Activated CD4-positive, alpha-beta T cell treated with anti-CD3 and anti-CD28 coated beads for 48 hours (primary cell): Measurements from ENCODE around the gene FOS.
"Not testable (repeated sequence)": the region's sequence is repeated elsewhere in the genome, so short reads cannot be mapped to it uniquely, and the experiment has no call there.

Source experiments
- DNase-seq: peaks from one replicate; pipeline ENCODE4 v3.0.0-alpha.2; 2020

Gene FOS

DNA sequence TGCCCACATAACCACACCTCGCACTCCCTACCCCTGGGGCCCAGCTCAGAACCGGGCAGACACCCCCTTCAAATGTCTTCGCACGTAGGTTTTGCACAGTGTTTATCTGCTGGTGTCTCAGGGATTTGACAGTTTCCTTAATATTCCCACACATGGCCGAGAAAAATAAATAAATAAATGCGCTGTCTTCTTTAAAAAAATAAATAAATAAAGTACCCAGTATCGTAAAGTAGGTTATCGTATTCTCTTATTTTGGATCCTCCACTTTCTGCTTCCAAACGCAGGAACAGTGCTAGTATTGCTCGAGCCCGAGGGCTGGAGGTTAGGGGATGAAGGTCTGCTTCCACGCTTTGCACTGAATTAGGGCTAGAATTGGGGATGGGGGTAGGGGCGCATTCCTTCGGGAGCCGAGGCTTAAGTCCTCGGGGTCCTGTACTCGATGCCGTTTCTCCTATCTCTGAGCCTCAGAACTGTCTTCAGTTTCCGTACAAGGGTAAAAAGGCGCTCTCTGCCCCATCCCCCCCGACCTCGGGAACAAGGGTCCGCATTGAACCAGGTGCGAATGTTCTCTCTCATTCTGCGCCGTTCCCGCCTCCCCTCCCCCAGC lies 710 bp upstream of the FOS start:
- DNase-seq: no peak

DNA sequence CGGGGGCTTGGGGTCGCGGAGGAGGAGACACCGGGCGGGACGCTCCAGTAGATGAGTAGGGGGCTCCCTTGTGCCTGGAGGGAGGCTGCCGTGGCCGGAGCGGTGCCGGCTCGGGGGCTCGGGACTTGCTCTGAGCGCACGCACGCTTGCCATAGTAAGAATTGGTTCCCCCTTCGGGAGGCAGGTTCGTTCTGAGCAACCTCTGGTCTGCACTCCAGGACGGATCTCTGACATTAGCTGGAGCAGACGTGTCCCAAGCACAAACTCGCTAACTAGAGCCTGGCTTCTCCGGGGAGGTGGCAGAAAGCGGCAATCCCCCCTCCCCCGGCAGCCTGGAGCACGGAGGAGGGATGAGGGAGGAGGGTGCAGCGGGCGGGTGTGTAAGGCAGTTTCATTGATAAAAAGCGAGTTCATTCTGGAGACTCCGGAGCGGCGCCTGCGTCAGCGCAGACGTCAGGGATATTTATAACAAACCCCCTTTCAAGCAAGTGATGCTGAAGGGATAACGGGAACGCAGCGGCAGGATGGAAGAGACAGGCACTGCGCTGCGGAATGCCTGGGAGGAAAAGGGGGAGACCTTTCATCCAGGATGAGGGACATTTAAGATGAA lies 630 bp downstream of the FOS start:
- peak; percentile 68 for DNase-seq

DNA sequence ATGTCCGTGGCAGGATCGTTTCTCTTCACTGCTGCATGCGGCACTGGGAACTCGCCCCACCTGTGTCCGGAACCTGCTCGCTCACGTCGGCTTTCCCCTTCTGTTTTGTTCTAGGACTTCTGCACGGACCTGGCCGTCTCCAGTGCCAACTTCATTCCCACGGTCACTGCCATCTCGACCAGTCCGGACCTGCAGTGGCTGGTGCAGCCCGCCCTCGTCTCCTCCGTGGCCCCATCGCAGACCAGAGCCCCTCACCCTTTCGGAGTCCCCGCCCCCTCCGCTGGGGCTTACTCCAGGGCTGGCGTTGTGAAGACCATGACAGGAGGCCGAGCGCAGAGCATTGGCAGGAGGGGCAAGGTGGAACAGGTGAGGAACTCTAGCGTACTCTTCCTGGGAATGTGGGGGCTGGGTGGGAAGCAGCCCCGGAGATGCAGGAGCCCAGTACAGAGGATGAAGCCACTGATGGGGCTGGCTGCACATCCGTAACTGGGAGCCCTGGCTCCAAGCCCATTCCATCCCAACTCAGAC lies 1.2 kb downstream of the FOS start:
- DNase-seq: no peak

DNA sequence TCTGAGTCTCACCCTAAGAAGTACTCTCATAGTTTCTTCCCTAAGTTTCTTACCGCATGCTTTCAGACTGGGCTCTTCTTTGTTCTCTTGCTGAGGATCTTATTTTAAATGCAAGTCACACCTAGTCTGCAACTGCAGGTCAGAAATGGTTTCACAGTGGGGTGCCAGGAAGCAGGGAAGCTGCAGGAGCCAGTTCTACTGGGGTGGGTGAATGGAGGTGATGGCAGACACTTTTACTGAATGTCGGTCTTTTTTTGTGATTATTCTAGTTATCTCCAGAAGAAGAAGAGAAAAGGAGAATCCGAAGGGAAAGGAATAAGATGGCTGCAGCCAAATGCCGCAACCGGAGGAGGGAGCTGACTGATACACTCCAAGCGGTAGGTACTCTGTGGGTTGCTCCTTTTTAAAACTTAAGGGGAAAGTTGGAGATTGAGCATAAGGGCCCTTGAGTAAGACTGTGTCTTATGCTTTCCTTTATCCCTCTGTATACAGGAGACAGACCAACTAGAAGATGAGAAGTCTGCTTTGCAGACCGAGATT lies 1.7 kb downstream of the FOS start:
- no peak for DNase-seq

DNA sequence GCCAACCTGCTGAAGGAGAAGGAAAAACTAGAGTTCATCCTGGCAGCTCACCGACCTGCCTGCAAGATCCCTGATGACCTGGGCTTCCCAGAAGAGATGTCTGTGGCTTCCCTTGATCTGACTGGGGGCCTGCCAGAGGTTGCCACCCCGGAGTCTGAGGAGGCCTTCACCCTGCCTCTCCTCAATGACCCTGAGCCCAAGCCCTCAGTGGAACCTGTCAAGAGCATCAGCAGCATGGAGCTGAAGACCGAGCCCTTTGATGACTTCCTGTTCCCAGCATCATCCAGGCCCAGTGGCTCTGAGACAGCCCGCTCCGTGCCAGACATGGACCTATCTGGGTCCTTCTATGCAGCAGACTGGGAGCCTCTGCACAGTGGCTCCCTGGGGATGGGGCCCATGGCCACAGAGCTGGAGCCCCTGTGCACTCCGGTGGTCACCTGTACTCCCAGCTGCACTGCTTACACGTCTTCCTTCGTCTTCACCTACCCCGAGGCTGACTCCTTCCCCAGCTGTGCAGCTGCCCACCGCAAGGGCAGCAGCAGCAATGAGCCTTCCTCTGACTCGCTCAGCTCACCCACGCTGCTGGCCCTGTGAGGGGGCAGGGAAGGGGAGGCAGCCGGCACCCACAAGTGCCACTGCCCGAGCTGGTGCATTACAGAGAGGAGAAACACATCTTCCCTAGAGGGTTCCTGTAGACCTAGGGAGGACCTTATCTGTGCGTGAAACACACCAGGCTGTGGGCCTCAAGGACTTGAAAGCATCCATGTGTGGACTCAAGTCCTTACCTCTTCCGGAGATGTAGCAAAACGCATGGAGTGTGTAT lies 2.4 kb downstream of the FOS start:
- DNase-seq: no peak

DNA sequence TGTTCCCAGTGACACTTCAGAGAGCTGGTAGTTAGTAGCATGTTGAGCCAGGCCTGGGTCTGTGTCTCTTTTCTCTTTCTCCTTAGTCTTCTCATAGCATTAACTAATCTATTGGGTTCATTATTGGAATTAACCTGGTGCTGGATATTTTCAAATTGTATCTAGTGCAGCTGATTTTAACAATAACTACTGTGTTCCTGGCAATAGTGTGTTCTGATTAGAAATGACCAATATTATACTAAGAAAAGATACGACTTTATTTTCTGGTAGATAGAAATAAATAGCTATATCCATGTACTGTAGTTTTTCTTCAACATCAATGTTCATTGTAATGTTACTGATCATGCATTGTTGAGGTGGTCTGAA lies 3.0 kb downstream of the FOS start:
- DNase-seq: no peak

DNA sequence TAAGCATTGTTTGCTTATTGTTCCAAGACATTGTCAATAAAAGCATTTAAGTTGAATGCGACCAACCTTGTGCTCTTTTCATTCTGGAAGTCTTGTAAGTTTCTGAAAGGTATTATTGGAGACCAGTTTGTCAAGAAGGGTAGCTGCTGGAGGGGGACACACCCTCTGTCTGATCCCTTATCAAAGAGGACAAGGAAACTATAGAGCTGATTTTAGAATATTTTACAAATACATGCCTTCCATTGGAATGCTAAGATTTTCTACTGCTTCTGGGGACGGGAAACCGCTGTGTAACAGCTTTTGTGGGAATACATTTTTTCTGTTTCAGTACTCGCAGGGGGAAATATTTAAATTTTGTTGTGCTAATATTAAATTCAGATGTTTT lies 3.5 kb downstream of the FOS start:
- DNase-seq: no peak

DNA sequence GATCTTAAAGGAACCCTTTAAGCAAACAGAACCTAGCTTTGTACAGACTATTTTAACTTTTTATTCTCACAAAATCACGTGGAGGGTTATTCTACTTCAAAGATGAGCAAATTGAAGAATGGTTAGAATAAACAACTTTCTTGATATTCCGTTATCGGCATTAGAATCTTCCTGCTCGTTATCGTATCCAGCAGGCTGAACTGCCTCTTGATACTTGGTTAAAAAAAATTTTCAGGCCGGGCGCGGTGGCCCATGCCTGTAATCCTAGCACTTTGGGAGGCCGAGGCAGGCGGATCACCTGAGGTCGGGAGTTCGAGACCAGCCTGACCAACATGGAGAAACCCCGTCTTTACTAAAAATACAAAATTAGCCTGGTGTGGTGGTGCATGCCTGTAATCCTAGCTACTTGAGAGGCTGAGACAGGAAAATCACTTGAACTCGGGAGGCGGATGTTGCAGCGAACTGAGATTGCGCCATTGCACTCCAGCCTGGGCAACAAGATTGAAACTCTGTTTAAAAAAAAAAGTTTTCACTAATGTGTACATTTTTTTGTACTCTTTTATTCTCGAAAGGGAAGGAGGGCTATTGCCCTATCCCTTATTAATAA lies 4.0 kb downstream of the FOS start:
- DNase-seq: not testable (repeated sequence)

DNA sequence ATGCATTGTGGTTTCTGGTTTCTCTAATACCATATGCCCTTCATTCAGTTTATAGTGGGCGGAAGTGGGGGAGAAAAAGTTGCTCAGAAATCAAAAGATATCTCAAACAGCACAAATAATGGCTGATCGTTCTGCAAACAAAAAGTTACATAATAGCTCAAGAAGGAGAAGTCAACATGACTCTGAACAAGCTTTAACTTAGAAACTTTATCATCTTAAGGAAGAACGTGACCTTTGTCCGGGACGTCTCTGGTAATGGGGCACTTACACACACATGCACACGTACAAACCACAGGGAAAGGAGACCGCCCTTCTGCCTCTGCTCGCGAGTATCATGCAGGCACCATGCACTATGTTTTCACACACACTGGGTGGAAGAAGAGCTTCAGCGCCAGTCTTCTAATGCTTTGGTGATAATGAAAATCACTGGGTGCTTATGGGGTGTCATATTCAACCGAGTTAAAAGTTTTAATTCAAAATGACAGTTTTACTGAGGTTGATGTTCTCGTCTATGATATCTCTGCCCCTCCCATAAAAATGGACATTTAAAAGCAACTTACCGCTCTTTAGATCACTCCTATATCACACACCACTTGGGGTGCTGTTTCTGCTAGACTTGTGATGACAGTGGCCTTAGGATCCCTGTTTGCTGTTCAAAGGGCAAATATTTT lies 4.7 kb downstream of the FOS start:
- DNase-seq: no peak

DNA sequence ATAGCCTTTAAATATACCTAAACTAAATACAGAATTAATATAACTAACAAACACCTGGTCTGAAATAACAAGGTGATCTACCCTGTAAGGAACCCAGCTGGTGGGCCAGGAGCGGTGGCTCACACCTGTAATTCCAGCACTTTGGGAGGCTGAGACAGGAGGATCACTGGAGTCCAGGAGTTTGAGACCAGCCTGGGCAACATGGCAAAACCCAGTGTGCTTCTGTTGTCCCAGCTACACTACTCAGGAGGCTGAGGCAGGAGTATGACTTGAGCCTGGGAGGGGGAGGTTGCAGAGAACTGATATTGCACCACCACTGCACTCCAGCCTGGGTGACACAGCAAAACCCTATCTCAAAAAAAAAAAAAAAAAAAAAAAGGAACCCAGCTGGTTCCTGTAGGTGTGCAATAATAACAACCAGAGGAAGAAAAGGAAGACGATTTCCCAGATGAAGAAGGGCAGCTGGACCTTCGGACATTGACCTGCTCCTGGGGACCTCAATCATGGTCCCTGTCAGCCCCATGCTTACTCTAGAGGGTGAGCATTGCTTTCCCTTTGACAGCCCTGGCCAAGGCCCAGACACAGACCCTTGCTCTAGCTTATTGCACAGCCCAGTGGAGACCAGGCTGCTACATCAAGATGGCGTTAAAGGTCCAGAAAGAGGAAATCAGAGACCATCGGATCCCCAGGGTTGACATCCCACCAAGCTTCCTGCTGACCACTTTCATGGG lies 5.4 kb downstream of the FOS start:
- no peak for DNase-seq

DNA sequence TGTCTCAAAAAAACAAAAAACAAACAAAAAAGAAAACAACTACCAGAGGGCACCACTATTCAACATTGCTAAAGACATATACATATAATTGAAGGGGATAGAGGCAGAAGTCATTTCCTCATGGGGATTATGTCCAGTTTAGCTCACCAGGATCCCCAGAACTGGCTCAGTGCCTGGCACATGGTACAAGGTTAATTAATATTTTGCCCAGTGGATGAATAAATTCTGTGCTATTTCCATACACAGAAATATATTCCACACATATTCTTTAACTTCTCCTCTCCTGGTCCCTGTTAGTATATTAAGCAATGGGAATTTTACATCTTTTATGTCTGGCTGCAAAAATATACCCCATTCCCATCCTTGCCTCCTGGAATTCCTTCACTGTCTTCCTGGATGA lies 6.7 kb downstream of the FOS start:
- no peak for DNase-seq

DNA sequence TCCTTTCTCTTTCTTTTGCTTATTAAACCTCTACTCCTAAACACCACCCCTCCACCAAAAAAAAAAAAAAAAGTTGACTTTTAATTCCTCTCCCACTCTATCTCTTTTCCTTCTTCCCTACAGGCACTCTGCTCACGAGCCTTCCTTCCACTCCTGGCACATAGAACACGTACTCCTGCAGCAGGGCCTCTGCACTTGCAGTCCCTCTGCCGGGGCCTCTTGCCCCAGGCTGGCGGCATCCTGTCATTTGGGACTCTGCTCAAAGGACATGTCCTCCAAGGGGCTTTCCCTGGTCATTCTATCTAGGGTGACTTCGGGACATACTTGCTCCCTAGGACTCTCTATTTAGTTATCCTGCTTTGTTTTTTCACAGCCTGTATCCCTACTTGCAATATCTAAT lies 7.7 kb downstream of the FOS start:
- no peak for DNase-seq

DNA sequence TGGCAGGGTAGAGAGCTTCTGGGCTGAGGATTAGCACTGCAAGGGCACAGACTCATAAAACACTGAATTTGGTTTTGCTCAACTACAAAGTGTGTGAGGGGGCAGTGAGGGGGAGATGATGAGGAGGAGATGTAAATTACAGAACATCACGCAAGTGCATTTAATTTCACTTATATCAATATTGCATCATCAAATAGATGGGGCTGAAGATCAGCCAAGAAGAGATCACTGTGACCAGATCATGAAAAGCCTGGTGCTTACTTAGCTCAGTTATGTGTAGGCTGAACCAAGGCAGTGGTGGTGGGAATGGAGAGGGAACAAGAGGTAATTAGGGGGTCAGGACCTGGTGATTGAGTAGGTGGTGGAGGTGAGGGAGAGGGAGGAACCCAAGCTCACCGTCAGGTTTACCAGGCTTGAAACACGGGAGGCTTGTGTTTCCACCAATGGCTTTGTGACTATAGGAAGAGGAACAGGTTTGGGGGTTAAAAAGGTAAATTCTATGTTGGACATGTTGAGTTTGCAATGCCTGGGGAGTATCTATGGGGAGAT lies 11.3 kb downstream of the FOS start:
- DNase-seq: no peak

DNA sequence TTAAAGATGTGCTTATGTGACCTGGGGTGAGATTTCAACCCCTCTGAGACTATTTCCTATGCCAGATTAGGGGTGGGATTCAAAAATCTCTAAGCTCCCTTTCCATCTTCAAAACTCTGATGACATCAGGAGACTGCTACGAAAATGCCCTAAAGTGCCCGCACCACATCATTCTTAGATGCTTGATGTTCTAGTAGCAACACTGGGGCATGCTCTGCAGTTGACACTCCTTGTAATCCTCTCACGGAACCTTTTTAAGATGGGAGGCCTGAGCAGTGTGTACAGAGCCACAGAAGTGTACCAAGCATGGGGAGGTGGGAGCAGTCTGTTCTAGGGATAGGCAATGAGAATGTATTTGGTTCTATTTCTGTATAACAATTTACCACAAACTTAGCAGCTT lies 12.2 kb downstream of the FOS start:
- no peak for DNase-seq

DNA sequence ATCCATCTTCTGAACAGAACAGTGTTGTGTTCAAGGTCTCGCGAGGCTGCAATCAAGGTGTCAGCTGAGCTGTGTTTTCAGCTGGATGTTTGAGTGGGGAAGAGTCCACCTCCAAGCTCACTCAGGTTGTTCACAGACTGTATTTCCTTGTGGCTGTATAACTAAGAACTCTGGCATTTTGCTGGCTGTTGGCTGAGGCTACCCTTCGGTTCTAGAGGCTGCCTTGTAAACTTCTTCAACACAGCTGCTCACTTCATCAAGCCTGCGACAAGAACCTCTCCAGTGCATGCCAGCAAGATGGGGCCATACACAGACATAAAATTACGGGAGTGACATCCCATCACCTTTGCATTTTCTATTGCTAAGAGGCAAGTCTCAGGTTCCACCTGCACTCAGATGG lies 12.7 kb downstream of the FOS start:
- no peak for DNase-seq

DNA sequence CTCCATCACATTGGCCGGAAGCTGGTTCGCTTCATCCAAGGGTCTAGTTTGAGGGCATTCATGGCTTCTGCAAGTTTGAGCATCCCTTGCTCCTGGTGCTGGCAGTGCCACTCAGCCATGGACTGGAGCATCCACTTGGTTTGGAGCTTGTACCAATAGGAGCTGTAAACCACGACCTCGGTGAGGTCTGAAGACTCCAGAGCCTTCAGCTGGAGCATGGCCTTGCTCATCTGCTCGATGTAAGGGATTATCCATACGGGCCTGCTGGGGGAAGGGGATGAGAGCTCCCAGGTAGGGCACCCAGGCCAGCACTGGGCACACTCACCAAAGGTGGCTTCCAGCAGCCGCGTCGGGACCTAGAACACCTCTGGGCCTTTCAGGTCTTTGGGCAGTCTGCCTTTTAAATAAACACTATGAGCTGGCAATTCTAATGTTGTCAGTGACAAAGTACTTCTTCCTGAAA lies 13.5 kb downstream of the FOS start:
- DNase-seq: no peak

DNA sequence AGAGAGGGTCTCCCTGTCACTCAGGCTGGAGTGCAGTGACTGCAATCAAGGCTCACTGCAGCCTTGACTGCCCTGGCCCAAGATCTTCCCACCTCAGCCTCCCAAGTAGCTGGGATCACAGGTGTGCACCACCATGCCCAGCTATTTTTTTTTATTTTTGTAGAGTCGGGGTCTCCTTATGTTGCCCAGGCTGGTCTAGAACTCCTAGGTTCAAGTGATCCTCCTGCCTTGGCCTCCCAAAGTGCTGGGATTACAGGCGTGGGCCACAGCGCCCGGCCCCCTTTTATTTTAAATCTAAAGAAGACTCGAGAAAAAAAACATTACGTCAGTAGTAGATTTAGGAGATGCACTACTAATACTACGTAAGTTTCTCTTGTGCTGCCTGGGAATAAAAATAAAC lies 14.3 kb downstream of the FOS start:
- DNase-seq: no peak

DNA sequence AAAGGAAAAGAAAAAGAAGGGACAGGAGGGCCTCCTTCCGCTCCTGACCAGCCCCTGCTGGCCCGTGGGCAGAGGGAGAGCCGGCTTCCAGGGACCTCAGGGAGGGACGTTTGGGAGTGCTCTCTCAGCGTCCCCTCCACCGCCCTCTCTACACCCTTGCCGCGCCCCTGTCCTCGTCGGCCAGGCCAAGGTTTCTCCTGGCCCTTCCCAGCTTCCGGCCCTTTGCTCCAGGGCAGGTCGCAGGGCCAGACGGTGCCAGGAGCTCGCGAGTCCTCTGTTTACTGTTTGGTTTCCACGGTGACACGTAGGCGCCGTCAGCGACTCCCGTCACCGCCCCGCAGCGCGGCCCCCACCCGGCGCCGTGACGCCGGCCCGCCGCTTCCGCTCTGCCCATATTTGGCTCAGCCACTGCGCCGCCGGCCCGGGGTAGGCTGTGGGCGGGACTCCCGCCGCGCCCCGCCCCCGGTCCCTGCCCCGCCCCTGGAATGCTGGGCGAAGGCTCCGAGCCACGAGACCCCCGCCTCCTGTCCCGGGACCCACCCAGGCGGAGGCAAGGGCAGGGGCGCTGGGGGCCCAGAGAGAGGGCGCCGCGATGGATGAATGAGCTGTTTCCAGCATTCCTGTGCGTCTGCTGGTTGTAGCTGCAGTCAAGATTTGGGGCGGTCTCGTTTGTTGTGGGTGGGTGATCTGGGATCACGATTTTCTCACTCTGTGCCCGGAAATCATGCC lies 15.5 kb downstream of the FOS start:
- peak; percentile 94 for DNase-seq

DNA sequence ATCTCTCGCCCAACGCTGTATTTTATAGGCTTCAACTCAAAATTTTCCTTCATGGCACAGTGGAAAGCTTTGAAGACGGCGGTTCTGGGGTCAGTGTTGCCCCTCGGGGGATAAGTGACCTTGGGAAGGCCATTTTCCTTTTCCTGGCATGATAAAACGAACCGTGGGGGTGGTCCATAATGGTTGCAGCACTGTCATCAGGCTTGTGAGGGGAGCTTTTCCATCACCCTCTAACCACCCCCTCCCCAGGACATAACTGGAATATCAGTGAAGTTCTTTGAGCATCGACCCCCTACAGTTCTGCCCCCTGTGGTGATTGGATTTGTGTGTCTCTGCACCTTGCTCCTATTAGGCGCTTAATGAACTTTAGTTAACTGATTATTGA lies 16.0 kb downstream of the FOS start:
- no peak for DNase-seq

DNA sequence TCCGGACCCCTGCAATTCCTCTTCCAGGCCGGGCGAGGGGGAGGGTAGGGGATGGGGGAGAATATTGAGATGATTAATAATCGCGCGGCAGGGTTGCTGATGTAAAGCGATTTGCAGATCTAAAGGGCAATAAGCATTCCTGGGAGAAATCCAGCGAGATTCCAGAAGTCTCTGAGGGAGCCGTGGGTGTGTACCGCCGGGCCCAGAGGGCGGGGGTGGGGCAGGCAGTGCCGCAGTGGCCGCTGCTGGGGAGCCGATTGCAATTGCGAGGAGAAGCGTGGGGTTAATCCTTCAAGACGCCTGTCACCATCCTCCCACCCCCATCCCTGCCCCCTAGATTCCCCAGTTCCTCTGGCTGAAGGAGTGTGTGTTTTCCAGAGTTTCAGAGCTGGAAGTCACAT lies 16.4 kb downstream of the FOS start:
- DNase-seq: peak; percentile 35
